Esophagus muscularis mucosa (tissue), 4 donors: ENCODE measurements around the gene ITGB1BP2.

Source experiments
- CTCF ChIP-seq, 3 experiments: fragments of 200-600 bp in 2 of 3; fragments of 450-650 bp in 1 of 3; sonication (generic) in 2 of 3; IDR thresholded peaks; one replicate each; pipeline ENCODE4 v1.5.1; 2017 to 2019; ENCODE audit warnings: antibody characterized with exemption in 3 of 3, mild to moderate bottlenecking in 2 of 3, moderate library complexity in 1 of 3
- EP300 ChIP-seq: sonication (generic); formaldehyde crosslinking; IDR thresholded peaks from one replicate; pipeline ENCODE4 v1.6.1; 2017; ENCODE audit warnings: antibody characterized with exemption
- POLR2A ChIP-seq: fragments of 450-650 bp; IDR thresholded peaks from one replicate; pipeline ENCODE4 v1.6.1; 2017; ENCODE audit warnings: antibody characterized with exemption, moderate library complexity, mild to moderate bottlenecking, low read depth
- POLR2AphosphoS5 ChIP-seq, 2 donors: sonication (generic); formaldehyde crosslinking; IDR thresholded peaks; one replicate each; pipeline ENCODE4 v1.6.1; 2017; ENCODE audit warnings: antibody characterized with exemption in 2 of 2

GRCh38 chrX:71254092-71254963 is 47.2 kb upstream of the ITGB1BP2 start, which contains the start of gene ZMYM3:
- no peak for TF ChIP-seq POLR2A
- TF ChIP-seq CTCF (IDR thresholded peaks at IDR 0.05): peak in 1 of 3 experiments; percentile 14
- peak; percentile 68 to 71 for TF ChIP-seq POLR2AphosphoS5 (IDR thresholded peaks at IDR 0.05)
- no peak for TF ChIP-seq EP300
